ENCODE data around the gene NAALADL2. TPM values are rescaled to one million over a fixed set of nuclear protein-coding genes. Genes with fewer than 3 reads are reported as not detected.

NAALADL2 gene
- total and polyA plus RNA-seq, 2 donors (not counting 3 experiments of a cell fraction or from before 2014, with no cell fraction given), result 1.1 to 4.0 TPM

- Histone ChIP-seq H4K20me1 (replicated peaks; ENCODE audit: control insufficient read depth, extremely low read depth, insufficient read depth, low read length) (no peaks in the 10 kb centered on the region), H3K27ac (ENCODE audit: insufficient read depth, low read depth, low read length) (no peak overlapping the region), H3K4me1 (ENCODE audit: control insufficient read depth, extremely low read depth, insufficient read depth, low read length) (no peaks in the 10 kb centered on the region), H3K79me2 (ENCODE audit: control insufficient read depth, insufficient read depth, low read length) (no peaks in the 10 kb centered on the region), H3K9me1 (replicated peaks; ENCODE audit: control insufficient read depth, extremely low read depth, insufficient read depth, low read length) (no peaks in the 10 kb centered on the region), H3K9ac (replicated peaks; ENCODE audit: extremely low read depth, insufficient read depth, low read length) (no peak overlapping the region), H3K36me3 (ENCODE audit: control insufficient read depth in 2 of 2, extremely low read depth in 1 of 2, insufficient read depth in 2 of 2, low read length in 2 of 2) (no peaks in the 10 kb centered on the region), H3K4me2 (ENCODE audit: insufficient read depth, low read length) (no peak overlapping the region), H3K9me3 (replicated peaks; ENCODE audit: control insufficient read depth, insufficient read depth, low read length) (no peaks in the 10 kb centered on the region), H3K4me3 (replicated peaks in 1 of 3; ENCODE audit: insufficient read depth in 1 of 3, low read depth in 1 of 3, low read length in 3 of 3) (no peak overlapping the region), H2AFZ (ENCODE audit: low read depth, low read length) (no peak overlapping the region), H3K27me3 (ENCODE audit: control insufficient read depth in 2 of 2, insufficient read depth in 2 of 2, low read length in 2 of 2) (no peaks in the 10 kb centered on the region)
- no peak for DNase-seq (ENCODE audit: low read depth, low spot score)
- CTCF ChIA-PET, result no interaction called here
- intact Hi-C loops (cut with micrococcal nuclease) (no loop called here), dilution Hi-C loops (cut with MboI; ENCODE audit: extremely low pct_ligation_motif_present, low sequenced_read_pairs) (no loop called here)
- no TSS peak for BruUV-seq (replicated peaks)
- POLR2A ChIA-PET, result no interaction called here
- no peak for TF ChIP-seq EZH2 (IDR thresholded peaks at IDR 0.05; ENCODE audit: borderline replicate concordance, low read depth, low read length, severe bottlenecking)
- FAIRE-seq, result no peak
Observed at GRCh38 chr3:175287361-175287963, 428.3 kb downstream of the NAALADL2 start.

DNA sequence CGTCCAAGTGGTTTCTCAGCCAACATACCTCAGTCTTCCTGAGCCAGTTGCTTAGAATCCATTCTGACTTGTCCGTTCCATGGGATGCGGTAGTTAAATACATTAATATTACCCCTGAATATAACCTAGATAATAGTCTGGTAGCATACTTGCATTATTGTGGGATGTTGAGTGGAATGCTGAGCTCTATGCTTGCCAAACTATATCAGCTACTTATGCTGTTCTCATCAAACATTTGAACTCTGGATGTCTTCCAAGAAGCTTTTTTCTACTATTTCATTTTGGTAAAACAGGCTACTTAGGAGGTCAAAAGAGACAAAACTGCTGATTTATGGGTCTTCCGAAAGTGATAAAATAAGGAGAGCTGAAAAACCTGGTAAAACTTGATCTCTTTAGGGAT, 429.5 kb downstream of the NAALADL2 start:
- Histone ChIP-seq H3K9me1 (replicated peaks; ENCODE audit: control insufficient read depth, extremely low read depth, insufficient read depth, low read length) (no peaks in the 10 kb centered on the region), H3K36me3 (ENCODE audit: control insufficient read depth in 2 of 2, extremely low read depth in 1 of 2, insufficient read depth in 2 of 2, low read length in 2 of 2) (no peaks in the 10 kb centered on the region), H3K4me2 (ENCODE audit: insufficient read depth, low read length) (no peak overlapping the region), H3K27me3 (ENCODE audit: control insufficient read depth in 2 of 2, insufficient read depth in 2 of 2, low read length in 2 of 2) (no peaks in the 10 kb centered on the region), H4K20me1 (replicated peaks; ENCODE audit: control insufficient read depth, extremely low read depth, insufficient read depth, low read length) (no peaks in the 10 kb centered on the region), H2AFZ (ENCODE audit: low read depth, low read length) (no peak overlapping the region), H3K9me3 (replicated peaks; ENCODE audit: control insufficient read depth, insufficient read depth, low read length) (no peaks in the 10 kb centered on the region), H3K79me2 (ENCODE audit: control insufficient read depth, insufficient read depth, low read length) (no peaks in the 10 kb centered on the region), H3K4me3 (replicated peaks in 1 of 3; ENCODE audit: insufficient read depth in 1 of 3, low read depth in 1 of 3, low read length in 3 of 3) (no peak overlapping the region), H3K9ac (replicated peaks; ENCODE audit: extremely low read depth, insufficient read depth, low read length) (no peak overlapping the region), H3K4me1 (ENCODE audit: control insufficient read depth, extremely low read depth, insufficient read depth, low read length) (no peaks in the 10 kb centered on the region), H3K27ac (ENCODE audit: insufficient read depth, low read depth, low read length) (no peak overlapping the region)
- CTCF ChIA-PET, result no interaction called here
- intact Hi-C loops (cut with micrococcal nuclease), result no loop called here
- TF ChIP-seq JUN (IDR thresholded peaks at IDR 0.05; ENCODE audit: borderline replicate concordance, insufficient read depth, insufficient read length, low read depth) (no peak), MAX (IDR thresholded peaks at IDR 0.05; ENCODE audit: insufficient read depth, insufficient read length) (no peak), POLR2A (IDR thresholded peaks at IDR 0.05; ENCODE audit: low read depth, low read length) (no peak), POLR2AphosphoS5 (IDR thresholded peaks at IDR 0.05; ENCODE audit: insufficient read depth, low read depth, low read length) (no peak), FOS (IDR thresholded peaks at IDR 0.05; ENCODE audit: borderline replicate concordance, insufficient read depth, low read length) (no peak), GATA2 (IDR thresholded peaks at IDR 0.05; ENCODE audit: insufficient read depth, insufficient read length, low read depth, low read length) (no peak)
- POLR2A ChIA-PET, result no interaction called here
- DNase-seq (ENCODE audit: low read depth, low spot score) (no peak), FAIRE-seq (no peak)
- no TSS peak for BruUV-seq (replicated peaks)
- dilution Hi-C loops (cut with MboI; ENCODE audit: extremely low pct_ligation_motif_present, low sequenced_read_pairs), result no loop called here

Data from endothelial cell of umbilical vein (primary cell).